GM12874 (cell line): ENCODE data around the gene SMAP1.

Experiments
- TF ChIP-seq, protein P1 (sequence below): IDR thresholded peaks from 2 replicates; pipeline ENCODE4 v1.5.1; 2011; ENCODE audit warnings: low read depth, mild to moderate bottlenecking, control low read depth, low read length, moderate library complexity; ENCODE audit not compliant: insufficient read depth

SMAP1 gene

DNA sequence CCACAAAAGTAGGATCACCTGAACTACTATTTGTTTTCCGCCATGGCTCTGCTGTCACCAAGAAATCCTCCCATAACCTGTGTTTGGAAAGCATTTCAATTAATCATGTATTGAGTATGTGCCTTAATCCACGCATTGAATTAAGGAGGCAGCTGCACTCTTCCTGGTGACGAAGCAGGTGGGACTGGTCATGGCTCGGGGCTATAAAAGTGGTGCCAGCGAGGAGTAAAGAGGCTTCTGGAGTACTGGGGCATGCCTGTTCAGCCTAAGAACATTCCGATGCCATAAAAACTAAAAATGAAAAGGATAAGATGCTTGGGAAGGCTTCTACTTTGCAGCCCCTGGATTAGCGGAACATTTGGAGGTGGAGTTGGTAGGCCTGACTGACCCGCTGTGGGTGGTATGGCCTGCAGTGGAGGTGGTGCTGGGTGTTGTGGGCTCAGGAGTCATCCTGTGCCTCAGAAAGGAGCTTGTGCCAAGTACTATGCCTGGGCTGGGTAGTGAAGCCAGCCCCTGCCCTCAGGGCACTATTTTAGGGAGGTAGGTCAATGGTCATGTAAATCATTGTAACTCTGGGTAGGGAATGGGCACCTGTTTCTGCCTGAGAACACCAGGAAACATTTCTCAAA lies 178.6 kb downstream of the SMAP1 start:
- TF ChIP-seq, protein P1, sequence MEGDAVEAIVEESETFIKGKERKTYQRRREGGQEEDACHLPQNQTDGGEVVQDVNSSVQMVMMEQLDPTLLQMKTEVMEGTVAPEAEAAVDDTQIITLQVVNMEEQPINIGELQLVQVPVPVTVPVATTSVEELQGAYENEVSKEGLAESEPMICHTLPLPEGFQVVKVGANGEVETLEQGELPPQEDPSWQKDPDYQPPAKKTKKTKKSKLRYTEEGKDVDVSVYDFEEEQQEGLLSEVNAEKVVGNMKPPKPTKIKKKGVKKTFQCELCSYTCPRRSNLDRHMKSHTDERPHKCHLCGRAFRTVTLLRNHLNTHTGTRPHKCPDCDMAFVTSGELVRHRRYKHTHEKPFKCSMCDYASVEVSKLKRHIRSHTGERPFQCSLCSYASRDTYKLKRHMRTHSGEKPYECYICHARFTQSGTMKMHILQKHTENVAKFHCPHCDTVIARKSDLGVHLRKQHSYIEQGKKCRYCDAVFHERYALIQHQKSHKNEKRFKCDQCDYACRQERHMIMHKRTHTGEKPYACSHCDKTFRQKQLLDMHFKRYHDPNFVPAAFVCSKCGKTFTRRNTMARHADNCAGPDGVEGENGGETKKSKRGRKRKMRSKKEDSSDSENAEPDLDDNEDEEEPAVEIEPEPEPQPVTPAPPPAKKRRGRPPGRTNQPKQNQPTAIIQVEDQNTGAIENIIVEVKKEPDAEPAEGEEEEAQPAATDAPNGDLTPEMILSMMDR: no peak

DNA sequence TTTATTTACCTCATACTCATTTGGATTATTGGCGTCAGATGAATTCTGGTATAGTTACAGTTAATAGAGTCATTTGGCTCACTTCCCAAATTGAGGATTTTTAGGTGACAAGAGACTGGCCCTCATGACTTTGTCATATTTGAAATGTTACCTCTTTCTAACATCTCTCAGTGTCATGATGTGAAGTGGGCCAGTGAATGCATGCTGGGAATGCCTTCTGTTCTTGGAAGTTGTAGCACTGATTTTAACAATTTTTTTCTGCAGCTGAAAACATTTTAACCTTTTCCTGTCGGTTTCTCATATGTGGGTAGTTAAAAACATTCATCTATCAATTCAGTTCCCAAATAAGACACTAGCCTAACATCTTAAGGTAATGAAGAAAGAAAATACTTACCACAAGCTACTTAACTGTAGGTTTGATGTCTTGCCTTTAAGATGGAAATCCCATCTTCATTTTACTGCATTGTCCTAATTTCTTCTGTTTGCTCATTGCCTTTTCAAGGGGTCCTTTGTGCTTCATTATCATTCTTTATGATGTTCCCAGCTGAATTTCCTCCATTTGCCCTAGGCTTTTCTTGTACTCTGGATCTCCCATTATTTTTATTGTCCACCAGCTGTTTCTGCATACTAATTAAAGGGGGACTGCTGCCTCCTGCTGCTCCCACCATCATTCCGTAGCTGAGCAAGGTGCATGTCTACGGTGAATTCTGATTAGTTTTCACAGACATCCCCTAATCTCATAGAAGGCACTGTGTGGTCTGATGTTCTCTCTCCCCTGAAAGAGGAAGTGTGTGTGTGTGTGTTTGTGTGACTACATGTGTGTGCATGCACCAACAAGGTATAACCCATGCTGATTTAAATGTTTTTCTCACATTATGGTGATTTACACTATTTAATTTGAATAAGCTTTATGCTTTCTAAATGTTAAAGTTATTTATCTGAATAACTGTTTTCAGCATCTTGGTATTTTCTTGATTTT lies 179.7 kb downstream of the SMAP1 start:
- TF ChIP-seq, protein P1: no peak

DNA sequence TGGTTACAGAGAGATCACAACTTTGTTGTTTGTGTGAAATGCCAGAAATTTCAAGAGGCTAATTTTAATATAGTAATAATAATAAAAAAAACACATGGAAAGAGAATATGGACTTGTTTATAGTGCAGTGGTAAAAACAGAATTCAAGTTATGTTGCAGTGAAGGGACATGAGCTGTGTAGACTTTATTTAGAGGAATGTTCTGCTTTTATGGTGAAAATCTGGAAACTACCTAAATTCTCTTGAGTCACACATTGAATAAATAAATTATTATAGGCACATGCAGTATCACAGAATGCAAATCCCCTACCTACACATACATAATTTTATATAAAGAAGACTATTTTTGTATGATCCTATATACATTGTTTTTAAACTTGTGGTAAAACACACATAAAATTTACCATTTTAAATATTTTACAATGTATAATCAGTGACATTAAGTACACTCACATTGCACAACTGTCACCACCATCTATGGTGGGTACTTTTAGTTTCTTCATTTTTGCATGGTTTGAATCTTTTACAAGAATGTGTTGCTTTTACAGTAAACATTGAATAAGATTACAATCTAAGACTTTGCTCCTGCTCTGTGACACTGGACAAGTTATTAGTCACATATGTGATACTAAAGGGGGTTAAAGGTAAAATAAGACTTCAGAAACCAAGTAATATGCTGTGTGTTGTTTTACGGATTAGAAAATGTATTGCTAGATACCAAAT lies 181.8 kb downstream of the SMAP1 start:
- TF ChIP-seq, protein P1: no peak

DNA sequence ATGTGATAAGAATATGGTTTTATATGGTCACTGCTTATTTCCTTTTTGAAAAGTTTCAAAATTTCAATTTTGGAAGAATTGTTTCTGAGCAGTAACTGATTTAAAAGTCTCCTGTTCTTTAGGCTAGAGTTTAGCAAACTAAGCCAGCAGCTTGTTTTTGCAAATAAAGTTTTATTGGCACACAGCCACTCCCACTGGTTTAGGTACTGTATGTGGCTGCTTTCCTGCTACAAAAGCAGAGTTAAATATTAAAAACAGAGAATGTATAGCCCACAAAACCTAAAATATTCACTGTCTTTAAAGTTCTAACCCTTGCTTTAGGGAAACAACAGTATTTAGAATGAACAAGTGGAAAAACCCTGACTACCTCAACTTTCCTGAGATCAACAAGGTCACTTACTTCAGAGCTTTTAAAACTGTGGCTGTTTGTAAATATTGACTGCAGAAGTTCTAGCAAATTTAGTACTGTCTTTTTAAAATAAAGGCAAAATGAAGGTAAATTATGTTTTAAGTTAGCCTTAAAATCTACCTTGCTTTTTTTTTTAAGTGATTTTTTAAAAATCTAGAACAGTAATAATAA lies 185.1 kb downstream of the SMAP1 start:
- TF ChIP-seq, protein P1: no peak

DNA sequence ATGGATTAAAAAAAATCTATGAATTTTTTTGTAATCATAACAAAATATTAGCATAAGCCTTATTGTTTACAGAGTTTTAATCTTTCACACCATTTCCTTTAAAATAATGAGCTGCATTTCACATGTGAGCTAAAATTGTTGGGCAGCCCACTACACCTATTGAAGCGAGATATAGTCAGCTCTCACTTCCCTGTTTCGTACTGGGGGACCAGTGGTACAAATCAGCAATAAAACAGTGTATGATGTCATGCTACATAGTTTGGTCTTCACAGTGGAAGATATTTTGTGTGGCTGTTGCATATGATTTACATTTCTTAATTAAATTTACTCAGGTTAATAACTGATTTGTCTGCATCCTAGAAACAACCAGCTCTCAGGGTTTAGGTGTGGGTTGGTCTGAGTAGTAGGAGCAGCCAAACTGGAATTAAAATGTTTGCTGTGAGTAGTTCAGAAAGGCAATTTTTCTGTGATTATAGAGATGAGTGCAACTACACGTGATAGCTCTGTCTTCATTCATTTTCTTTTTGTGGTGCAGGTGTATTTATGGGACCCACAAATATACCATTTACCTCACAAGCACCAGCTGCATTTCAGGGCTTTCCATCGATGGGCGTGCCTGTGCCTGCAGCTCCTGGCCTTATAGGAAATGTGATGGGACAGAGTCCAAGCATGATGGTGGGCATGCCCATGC lies 189.8 kb downstream of the SMAP1 start:
- TF ChIP-seq, protein P1: no peak

DNA sequence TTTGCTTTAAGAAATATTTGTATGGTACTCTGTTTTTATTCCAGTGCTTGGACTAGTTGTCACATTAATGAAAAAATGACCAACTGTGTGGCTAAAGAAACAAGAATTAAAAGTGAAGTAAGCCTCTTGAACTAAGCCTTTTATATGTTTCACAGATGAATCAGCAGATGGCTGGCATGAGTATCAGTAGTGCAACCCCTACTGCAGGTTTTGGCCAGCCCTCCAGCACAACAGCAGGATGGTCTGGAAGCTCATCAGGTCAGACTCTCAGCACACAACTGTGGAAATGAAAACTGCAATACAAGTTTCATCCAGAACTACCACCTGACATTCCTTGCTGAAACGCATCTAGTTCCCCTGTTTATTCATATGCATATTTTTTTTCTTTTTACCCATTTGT lies 192.4 kb downstream of the SMAP1 start:
- TF ChIP-seq, protein P1: no peak
